Stimulated activated CD4-positive, alpha-beta T cell treated with anti-CD3 and anti-CD28 coated beads, Interleukin-12 subunit alpha, Interleukin-12 subunit beta, amount 100 ng/mL, for 48 hours (primary cell): ENCODE data around the gene SAMD9L.
A peak's percentile ranks its signal among the peaks of the same experiment; 100 is the strongest.

Source experiments
- DNase-seq, 3 donors: peaks; one replicate each; pipeline ENCODE4 v3.0.0-alpha.2; 2020; ENCODE audit warnings: low read depth in 2 of 3, low spot score in 1 of 3

SAMD9L gene

GRCh38 chr7:93148144-93148543 is at the start of gene SAMD9L:
TSS of gene SAMD9L (minus strand) at chr7:93148385. CDS start at chr7:93135971, 12,414 bp downstream.
- DNase-seq, result peak in 1 of 3 donors; percentile 6

- DNase-seq, result no peak
Measured at GRCh38 chr7:93196336-93196735, 48.2 kb upstream of the SAMD9L start.

- DNase-seq, result no peak
Measured at GRCh38 chr7:93194386-93194785, 46.2 kb upstream of the SAMD9L start.

- no peak for DNase-seq
Measured at GRCh38 chr7:93188870-93189634, 40.9 kb upstream of the SAMD9L start.

- DNase-seq, result peak in 1 of 3 donors; percentile 11
Measured at GRCh38 chr7:93185303-93186027, 37.3 kb upstream of the SAMD9L start.

GRCh38 chr7:93179173-93179572 is 31.0 kb upstream of the SAMD9L start:
- no peak for DNase-seq

- no peak for DNase-seq
Measured at GRCh38 chr7:93178213-93178612, 30.0 kb upstream of the SAMD9L start.

- no peak for DNase-seq
Measured at GRCh38 chr7:93176992-93177580, 28.9 kb upstream of the SAMD9L start.

GRCh38 chr7:93175219-93175618 is 27.0 kb upstream of the SAMD9L start:
- no peak for DNase-seq

GRCh38 chr7:93172683-93173082 is 24.5 kb upstream of the SAMD9L start:
- DNase-seq, result no peak

GRCh38 chr7:93171606-93172226 is 23.5 kb upstream of the SAMD9L start:
- DNase-seq, result no peak

- no peak for DNase-seq
Measured at GRCh38 chr7:93165447-93165846, 17.3 kb upstream of the SAMD9L start.

GRCh38 chr7:93164766-93165165 is 16.6 kb upstream of the SAMD9L start:
- no peak for DNase-seq

- DNase-seq, result no peak
Measured at GRCh38 chr7:93161181-93161762, 13.1 kb upstream of the SAMD9L start.

GRCh38 chr7:93160410-93160809 is 12.2 kb upstream of the SAMD9L start:
- DNase-seq, result no peak

GRCh38 chr7:93159490-93159889 is 11.3 kb upstream of the SAMD9L start:
- DNase-seq, result no peak

GRCh38 chr7:93156884-93157283 is 8.7 kb upstream of the SAMD9L start:
- no peak for DNase-seq

GRCh38 chr7:93150200-93150835 is 2.1 kb upstream of the SAMD9L start:
- no peak for DNase-seq

- DNase-seq, result no peak
Measured at GRCh38 chr7:93148727-93149126, 542 bp upstream of the SAMD9L start.

- peak in 1 of 3 donors; percentile 5 for DNase-seq
Measured at GRCh38 chr7:93147363-93147762, 822 bp downstream of the SAMD9L start.
